Bronchial epithelial cell (primary cell): ENCODE measurements around the gene SNW1. TPM values are rescaled to one million over a fixed set of nuclear protein-coding genes. Genes with fewer than 3 reads are reported as not detected.

Experiments
- DNase-seq: peaks from one replicate; pipeline ENCODE4 v3.0.0-alpha.2; 2010; ENCODE audit warnings: low read depth
- FAIRE-seq: peaks from 2 replicates; lab custom pipeline; 2011; peaks lifted over from hg19 to GRCh38; lab: Jason Lieb, UNC
- H3K27me3 ChIP-seq: 2 replicates; pipeline ENCODE4 v1.5.1; 2011; ENCODE audit warnings: low read length; ENCODE audit not compliant: control insufficient read depth, insufficient read depth
- H3K36me3 ChIP-seq: 2 replicates; pipeline ENCODE4 v1.5.1; 2011; ENCODE audit warnings: low read length; ENCODE audit not compliant: control insufficient read depth, insufficient read depth
- H3K4me3 ChIP-seq: 2 replicates; pipeline ENCODE4 v1.5.1; 2011; ENCODE audit warnings: mild to moderate bottlenecking, low read depth, low read length, control low read depth
- CTCF ChIP-seq: IDR thresholded peaks from 2 replicates; pipeline ENCODE4 v1.5.1; 2011; ENCODE audit warnings: mild to moderate bottlenecking, moderate library complexity, low read length, control low read depth, inconsistent platforms; ENCODE audit not compliant: insufficient read depth, severe bottlenecking
- total RNA-seq: library from RNA; depleted of rRNA; stranded (reverse); fragments of >200 nt; gene quantifications from 2 replicates; pipeline ENCODE4 v1.2.1, GENCODE V29; 2014

The SNW1 gene
- total RNA-seq, 1 donor from 2014 or later: 45.5 TPM

DNA sequence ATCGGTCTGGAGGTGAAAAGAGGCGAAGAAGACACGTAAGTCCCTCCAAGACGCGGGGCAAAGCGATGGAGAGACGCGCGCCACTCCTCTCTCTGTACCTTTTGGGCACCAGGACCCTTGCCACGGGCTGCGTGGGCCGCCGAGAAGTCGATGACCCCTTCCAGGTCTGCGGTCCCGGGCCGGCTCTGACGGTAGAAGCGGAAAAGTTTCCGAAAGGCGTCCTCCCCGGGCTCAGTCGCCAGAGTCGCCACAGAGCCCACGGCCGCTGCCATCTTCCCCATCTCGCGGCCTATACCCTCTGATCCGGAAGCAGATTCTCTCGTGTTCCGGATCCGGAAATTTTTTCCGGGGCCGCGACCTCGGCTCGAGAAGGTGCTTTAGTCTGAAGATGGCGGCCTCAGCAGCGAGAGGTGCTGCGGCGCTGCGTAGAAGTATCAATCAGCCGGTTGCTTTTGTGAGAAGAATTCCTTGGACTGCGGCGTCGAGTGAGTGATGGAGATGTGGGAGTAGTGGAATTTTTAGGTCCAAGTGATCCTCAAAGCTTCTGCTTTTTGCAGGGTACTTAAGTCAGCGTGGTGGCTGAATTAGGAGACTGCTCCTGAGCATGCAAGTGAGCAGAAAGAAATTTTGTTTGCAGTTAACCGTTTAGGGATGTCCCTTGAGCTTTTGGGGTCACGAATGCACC is 53.1 kb downstream of the SNW1 start, which contains the start of the genes ALKBH1 and SLIRP:
ALKBH1 (minus strand) TSS at position 300 of the 685 bp plus-strand sequence; CDS start at position 281, 19 bp downstream.
SLIRP (plus strand) TSS at position 380 of the 685 bp plus-strand sequence; CDS start at position 389, 9 bp downstream.
- peaks cover 5% of the 10 kb centered on the region for H3K36me3 ChIP-seq
- no peak for FAIRE-seq

GRCh38 chr14:77707355-77707723 is 53.6 kb downstream of the SNW1 start:
- peak; percentile 37 for DNase-seq
- peaks cover 5% of the 10 kb centered on the region for H3K36me3 ChIP-seq
- TF ChIP-seq CTCF: peak; percentile 53
- H3K4me3 ChIP-seq: peak overlapping the region; percentile 97
- no peaks in the 10 kb centered on the region for H3K27me3 ChIP-seq
- no peak for FAIRE-seq

More for the DNA sequence above, 53.1 kb downstream of the SNW1 start, which contains the start of the genes ALKBH1 and SLIRP:
- Histone ChIP-seq H3K4me3 (peak within 1 kb of the TSS; percentile 97), H3K27me3 (no peaks in the 10 kb centered on the region)
- peak; percentile 73 for DNase-seq
- TF ChIP-seq CTCF: no peak

GRCh38 chr14:77691259-77691658 is 69.7 kb downstream of the SNW1 start:
- H3K36me3 ChIP-seq: peaks cover 7% of the 10 kb centered on the region
- H3K27me3 ChIP-seq: no peaks in the 10 kb centered on the region
- no peak overlapping the region for H3K4me3 ChIP-seq
- TF ChIP-seq CTCF: no peak
- FAIRE-seq: no peak
- no peak for DNase-seq

GRCh38 chr14:77682158-77682553 is 78.8 kb downstream of the SNW1 start:
- Histone ChIP-seq H3K4me3 (no peak overlapping the region), H3K27me3 (no peaks in the 10 kb centered on the region), H3K36me3 (no peaks in the 10 kb centered on the region)
- DNase-seq (peak; percentile 69), FAIRE-seq (no peak)
- TF ChIP-seq CTCF: no peak

DNA sequence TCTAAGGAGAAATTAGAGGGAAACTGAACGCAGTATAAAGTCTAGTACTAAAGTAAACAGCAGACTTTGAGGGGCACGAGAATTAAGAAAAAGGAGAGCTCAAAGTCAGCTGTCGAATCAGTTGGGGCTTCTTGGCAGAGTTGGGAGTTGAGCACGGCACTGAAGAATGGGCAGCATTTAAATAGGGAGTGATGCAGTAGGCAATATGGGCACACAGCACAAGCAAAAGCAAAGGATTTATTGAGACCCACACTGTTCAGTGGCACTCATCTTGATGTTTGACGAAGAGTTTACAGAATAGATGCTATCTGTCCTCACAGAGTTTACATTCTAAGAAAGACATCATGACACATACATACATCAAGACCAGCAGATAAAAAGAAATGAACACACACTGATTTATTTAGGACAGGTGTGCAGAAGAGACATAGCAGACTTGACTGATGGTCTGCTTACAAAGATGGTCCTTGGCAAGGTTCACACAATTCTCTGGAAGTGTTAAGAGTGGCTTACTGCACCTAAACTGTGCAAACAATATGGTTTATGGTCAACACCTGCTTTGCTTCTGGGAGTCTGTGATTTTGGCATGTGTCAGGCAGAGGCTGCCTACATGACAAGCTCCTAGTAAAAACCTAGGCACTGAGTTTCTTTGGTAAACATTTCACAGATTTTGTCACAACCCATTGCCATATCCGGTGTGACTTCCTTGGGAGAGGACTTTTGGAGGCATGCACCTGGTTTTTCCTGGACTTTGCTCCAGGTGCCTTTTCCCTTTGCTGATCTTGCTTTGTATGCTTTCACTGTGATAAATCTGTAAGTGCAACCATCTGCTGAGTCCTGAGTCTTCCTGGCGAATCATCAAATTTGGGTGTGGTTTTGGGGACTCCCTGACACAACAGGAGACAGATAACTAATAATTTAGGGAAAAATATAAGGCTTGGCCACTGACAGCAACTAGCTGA is 79.5 kb downstream of the SNW1 start:
- H3K4me3 ChIP-seq: no peak overlapping the region
- no peaks in the 10 kb centered on the region for H3K27me3 ChIP-seq
- FAIRE-seq (peak; percentile 80), DNase-seq (no peak)
- H3K36me3 ChIP-seq: no peaks in the 10 kb centered on the region
- TF ChIP-seq CTCF: no peak
